Lung microvascular endothelial cell (primary cell): ENCODE results near the gene SNCA. TPM values are rescaled to one million over a fixed set of nuclear protein-coding genes. Genes with fewer than 3 reads are reported as not detected.

ENCODE experiments used
- DNase-seq, 2 donors: peaks; one replicate each; pipeline versions ENCODE4 v3.0.0 to v3.0.0-alpha.2; 2010; ENCODE audit warnings: low read depth in 2 of 2
- total RNA-seq: library from RNA; depleted of rRNA; stranded (reverse); fragments of >200 nt; gene quantifications from 2 replicates; pipeline ENCODE4 v1.2.1, GENCODE V29; 2014

Gene SNCA
- total RNA-seq, 1 donor from 2014 or later: 148 TPM

DNA sequence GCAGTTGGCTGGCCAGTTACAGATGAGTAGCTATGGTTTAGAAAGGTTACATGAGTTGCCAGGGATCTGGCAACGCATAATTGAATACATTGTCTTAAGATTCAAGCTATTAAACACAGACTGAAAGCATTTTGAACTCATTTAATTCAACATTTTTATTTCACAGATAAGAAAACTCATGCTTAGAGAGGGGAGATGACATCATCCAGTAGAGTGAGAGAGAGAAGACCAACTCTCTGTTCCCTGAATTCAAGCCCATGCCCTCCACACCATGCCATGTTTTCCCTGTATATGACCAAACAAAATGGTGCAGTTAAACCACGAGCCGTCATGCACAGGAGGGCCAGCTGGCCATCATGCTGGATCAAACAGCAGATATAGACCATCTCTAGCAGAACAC is 22.6 kb downstream of the SNCA start:
- DNase-seq: no peak

DNA sequence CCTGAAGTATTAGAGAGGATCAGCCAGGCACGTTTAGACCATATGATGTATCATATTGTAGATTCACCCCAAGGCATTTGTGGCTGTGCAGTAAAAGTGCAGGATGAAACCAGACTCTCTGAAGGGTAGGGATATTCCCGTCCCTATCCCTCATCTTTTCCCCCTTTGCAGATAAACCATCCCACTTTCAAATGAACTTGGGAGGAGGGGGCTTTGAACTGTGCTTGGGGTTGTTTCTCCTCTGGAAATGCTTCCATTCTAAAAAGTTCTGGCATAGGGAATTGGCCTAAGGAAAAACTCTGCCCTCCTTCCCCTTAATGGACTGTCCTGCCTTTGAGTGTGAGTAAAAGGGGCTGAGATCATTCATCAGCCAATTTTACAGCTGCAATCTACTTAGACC is 23.8 kb downstream of the SNCA start:
- no peak for DNase-seq

GRCh38 chr4:89807441-89808140 is 29.4 kb downstream of the SNCA start:
- DNase-seq: no peak

DNA sequence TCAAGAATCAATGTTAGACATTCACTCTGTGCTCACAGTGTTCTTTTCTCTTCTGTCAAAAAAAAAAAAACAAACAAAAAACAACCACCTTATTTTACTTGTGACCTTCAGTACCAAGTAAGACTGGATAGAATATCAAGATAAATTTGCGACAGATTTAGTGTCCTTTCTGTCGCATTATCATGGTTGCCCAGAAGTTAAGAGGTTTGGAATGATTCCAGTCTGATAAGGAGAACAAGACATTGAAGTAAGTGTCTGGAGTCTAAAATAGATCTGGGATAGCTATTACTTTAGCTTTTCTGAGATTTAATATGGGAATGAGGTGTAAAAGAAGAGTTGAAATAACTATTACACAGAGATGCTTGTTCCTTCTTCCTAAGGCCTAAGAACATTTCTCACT is 31.7 kb downstream of the SNCA start:
- no peak for DNase-seq

DNA sequence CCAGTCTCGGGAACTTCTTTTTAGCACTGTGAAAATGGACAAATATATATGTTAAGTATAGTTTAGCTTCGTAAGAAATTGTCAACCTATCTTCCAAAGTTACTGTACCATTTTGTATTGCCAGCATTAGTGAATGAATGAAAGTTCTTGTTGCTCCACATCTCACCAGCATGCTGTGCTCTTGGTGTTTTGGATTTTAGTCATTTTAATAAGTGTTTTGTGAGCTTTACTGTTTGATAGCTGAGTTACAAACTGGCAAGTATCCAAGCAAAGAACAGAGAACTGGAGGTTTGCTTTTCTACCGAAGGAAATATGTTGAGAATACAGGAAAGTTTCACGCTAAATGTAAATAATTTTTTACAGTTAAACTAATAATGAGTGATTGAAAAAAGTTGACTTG is 33.0 kb downstream of the SNCA start:
- peak; percentile 7 to 51 for DNase-seq

DNA sequence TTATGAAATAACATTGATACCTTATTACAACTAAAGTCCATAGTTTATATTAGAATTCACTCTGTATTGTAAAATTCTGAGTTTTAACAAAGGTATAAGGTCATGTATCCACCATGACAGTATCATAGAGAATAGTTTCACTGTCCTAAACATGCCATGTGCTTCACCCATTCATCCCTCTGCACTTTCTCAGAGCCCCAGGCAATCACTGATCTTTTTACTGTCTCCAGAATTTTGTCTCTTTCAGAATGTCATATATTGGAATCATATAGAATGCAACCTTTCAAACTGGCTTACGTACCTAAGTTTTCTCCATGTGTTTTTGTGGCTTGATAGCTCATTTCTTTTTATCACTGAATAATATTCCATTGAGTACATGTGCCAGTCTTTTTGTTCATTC is 33.9 kb downstream of the SNCA start:
- DNase-seq: no peak

DNA sequence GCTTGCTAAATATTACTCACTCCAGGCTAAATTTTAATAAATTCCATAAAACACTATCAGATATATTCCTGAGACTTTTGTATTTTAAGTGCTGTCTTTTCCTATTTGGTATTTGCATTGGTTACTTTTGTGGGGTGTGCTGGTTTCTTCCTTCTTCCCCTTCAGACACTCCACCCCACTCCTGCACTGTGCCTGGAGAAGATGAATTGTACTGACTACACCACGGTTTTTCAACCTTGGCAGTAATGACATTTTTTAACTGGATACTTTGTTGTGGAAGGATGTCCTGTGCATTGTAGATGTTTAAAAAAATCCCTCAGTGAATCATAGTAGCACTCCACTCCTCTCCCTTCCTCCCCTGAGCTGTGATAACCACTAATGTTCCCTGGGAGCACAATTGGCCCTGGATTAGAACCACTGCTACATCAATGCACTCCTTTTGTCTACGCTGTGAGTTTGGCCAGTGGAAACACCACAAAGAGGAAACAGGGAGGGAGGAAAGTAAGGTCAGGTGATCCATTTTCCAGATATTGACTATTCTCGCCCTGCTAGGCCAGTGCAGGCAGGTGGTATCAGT is 36.3 kb downstream of the SNCA start:
- DNase-seq: peak; percentile 92

- peak; percentile 66 to 93 for DNase-seq
These were observed 36.9 kb downstream of the SNCA start for GRCh38 chr4:89800012-89800516.

- no peak for DNase-seq
These were observed 37.9 kb downstream of the SNCA start for GRCh38 chr4:89799071-89799470.

- peak; percentile 57 to 88 for DNase-seq
These were observed 39.8 kb downstream of the SNCA start for GRCh38 chr4:89797117-89797516.

DNA sequence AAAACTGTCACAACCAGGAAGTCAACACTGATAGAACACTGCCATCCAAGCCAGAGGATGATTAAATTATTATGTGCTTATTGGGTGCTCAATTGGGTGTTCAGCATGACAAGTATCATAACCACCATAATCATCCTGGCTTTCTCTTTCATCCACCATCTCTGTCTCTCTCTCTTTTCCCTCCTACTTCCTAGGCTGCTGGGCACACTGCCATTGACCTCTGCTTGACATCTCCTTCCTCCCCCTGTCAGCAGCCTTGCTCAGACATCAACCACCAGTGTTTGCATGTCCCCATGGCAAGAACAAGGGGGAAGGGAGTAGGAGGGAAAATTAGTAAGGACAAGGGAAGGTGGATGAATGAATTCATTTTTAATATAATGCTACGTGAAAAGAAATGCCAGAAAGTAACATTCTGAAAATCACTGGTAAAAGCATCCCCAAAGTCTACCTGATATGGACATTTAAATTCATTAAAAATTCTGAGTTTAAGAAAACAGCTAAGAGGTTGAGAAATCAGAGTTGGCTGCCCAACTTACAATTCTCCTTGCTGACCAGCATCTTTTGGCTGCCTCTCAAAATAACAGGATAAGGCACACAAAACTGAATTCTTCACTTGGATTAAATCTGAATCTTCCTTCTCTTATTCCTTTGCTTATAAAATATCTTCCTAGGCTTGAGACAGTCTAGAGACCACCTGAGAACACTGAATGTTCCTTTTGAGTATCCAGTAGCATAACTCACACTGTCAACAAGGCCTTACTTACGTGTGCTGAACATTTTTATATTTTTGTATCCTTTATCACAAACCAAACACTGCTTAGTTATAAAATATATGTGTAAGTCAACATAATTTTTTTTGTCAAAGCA is 48.5 kb downstream of the SNCA start:
- DNase-seq: peak; percentile 85 to 90

- DNase-seq: no peak
These were observed 52.2 kb downstream of the SNCA start for GRCh38 chr4:89784686-89785231.

GRCh38 chr4:89781321-89781720 is 55.6 kb downstream of the SNCA start:
- peak in 1 of 2 donors; percentile 45 for DNase-seq

DNA sequence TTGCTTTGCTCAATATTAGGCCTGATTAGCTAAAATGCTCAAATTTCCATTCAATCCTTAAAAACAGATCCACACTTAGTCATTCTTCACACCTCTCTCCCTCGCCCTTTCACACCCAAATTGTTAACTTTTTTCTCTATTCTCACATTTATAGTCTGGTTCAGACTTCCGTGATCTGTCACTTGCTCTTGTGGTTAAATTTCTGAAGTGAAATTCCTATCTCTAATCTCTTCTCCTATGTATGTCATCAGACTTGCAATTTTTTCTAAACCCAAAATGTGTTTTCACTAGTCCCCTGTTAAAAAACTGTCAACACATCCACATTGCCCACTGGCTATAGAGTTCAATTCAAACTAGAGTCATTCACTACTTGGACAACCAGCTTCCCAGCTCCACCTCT is 63.2 kb downstream of the SNCA start:
- no peak for DNase-seq

DNA sequence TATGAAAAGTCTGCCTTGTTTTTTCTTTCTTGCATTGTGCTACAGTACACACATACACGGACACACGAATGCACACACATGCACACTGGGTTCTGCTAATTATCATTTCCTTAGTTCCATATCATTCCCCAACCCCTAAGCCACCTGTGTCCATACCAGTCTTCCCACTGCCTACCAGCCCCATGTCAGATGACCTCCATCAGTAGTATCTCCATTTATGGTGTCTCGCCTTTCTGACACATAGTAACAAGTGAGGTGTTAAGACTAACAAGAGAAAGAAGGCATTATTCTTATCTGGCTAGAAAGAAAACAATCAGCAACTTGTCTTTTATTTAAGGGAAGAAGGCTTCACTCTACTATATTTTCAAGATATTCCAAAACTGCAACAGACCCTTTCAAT is 67.1 kb downstream of the SNCA start:
- DNase-seq: no peak

GRCh38 chr4:89767924-89768323 is 69.0 kb downstream of the SNCA start:
- DNase-seq: no peak

DNA sequence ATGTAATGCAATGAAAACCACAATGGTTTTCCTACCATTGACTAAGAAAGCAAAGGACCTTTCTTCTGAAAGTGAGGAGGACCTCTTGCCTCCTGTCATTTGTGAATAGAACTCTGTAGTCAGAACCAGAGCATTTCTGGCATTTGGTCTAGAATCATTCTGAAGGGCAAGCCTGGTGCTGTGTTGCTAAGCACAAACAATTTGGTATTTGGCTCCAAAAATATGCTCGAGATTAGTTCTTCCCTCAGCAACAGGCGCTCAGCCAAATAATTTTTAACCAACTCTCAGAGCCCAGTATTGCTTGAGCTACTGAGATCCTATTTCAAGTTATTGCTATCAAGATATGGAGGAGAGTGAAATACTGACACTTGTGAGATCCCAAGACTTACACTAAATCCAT is 71.0 kb downstream of the SNCA start:
- peak; percentile 65 to 77 for DNase-seq

DNA sequence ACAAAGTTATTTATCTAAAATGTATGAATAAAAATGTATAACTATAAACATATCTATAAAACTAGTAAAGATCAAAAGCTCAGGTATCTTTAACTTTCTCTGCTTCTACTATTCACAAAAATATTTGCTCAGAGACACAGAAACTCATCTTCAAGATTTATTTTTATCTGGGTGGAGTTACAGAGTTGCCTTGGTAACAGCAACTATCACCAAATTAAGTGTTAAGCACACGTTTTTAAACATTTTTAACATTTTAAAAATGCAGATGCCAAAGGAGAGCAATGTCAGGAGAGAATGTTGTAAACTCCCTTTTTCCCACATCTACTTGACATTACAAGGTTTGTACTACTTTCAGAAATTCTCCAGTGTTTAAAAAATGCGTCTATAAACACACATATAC is 71.4 kb downstream of the SNCA start:
- peak in 1 of 2 donors; percentile 6 for DNase-seq

DNA sequence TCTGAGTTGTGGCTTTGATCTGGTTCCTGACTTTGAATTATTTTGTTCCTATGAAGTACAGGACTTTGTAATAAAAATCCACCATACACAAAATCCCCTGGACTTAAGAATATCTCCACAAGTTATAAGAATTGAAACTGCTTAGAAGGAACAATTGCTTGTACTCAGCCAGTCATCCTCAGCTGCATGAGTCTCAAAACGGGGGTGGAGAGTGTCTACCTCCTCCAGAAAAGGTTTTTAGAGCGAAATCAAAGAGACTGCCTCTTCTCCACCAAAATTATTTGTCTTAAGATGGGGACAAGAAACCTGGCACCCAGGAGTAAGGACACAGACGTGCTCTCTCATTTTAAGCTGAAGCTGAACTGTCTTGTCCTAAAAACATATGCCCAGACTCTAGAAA is 74.7 kb downstream of the SNCA start:
- DNase-seq: no peak

- no peak for DNase-seq
These were observed 77.5 kb downstream of the SNCA start for GRCh38 chr4:89759426-89759825.

DNA sequence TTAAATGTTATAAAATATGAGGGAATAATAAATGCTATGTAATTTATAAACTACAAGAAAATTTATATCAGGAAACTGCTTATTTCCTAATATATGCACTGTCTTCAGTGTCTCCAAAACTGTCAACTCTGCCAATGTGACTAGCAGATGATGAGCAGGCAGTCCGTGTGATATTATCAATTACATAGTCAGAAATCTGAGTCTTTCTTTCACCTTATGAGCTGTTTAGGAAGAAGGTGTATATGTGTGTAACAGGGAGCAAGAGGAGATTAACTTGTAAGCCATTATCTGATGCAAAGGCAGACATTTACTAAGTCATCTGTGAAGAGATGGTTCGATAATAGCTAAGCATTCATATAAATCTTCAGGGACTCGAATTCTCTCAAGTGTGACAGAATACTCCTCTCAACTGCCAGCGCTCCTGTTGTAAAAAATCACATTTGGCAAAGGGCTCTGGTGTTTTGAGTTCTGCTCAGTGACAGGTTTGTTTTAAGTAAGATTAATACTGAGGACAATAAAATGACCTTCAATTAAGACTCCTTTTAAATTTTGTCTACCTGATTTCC is 79.7 kb downstream of the SNCA start:
- DNase-seq: no peak

DNA sequence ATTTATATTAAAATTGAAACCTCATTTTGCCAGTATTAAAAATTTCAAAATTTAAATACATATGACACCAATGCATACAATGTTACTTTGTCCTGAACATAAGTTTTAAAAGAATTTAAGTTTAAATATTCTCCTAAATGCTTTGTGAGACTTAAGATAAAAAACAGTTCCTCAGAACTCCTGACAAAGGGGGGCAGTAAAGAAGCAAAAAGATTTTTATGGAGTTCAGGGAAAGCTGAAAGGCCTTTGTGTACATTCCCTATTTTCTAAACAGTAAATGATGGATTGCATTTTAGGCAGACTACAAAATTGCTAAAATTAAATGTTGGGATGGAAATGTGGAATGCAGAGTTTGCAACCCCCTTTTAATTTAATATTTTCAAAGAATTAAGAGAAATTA is 81.7 kb downstream of the SNCA start:
- DNase-seq: peak in 1 of 2 donors; percentile 10
